Calu3 (cell line): Measurements from ENCODE around the gene PSAP. TPM values are rescaled to one million over a fixed set of nuclear protein-coding genes. Genes with fewer than 3 reads are reported as not detected.
A peak's percentile ranks its signal among the peaks of the same experiment; 100 is the strongest.
"Not testable (repeated sequence)": the region's sequence is repeated elsewhere in the genome, so short reads cannot be mapped to it uniquely, and the experiment has no call there.

Experiments used
- Bru-seq: library from RNA; stranded (reverse); fragments of 400-500 nt; gene quantifications from one replicate; lab custom pipeline; 2021; lab: Mats Ljungman, UMichigan
- BruChase-seq, 2 experiments: library from RNA; stranded (reverse); fragments of 400-500 nt; gene quantifications; one replicate each; lab custom pipeline; 2021; lab: Mats Ljungman, UMichigan
- BruUV-seq: library from RNA; stranded (reverse); fragments of 400-500 nt; replicated peaks from 2 replicates; lab custom pipeline; 2021; lab: Mats Ljungman, UMichigan
- CTCF ChIA-PET: fragments of 300-600 bp; sonication (Branson Sonifier 250); formaldehyde crosslinking; loops from one replicate; lab custom pipeline; 2022; ENCODE audit warnings: antibody characterized with exemption; lab: Charles Lee
- DNase-seq: peaks from one replicate; pipeline ENCODE4 v3.0.0; 2022
- H3K27ac Mint-ChIP-seq: one replicate; pipeline ENCODE4 v1.8.0; 2022; ENCODE audit warnings: mixed read lengths; ENCODE audit not compliant: unreplicated experiment
- H3K27me3 Mint-ChIP-seq: one replicate; pipeline ENCODE4 v1.8.0; 2022; ENCODE audit warnings: mixed read lengths; ENCODE audit not compliant: unreplicated experiment
- H3K36me3 Mint-ChIP-seq: one replicate; pipeline ENCODE4 v1.8.0; 2022; ENCODE audit warnings: mild to moderate bottlenecking, moderate library complexity, mixed read lengths; ENCODE audit not compliant: insufficient read depth, unreplicated experiment
- H3K4me1 Mint-ChIP-seq: one replicate; pipeline ENCODE4 v1.8.0; 2022; ENCODE audit warnings: mild to moderate bottlenecking, low read depth, mixed read lengths; ENCODE audit not compliant: unreplicated experiment
- H3K4me3 Mint-ChIP-seq: one replicate; pipeline ENCODE4 v1.8.0; 2022; ENCODE audit warnings: mild to moderate bottlenecking, low read depth, moderate library complexity, mixed read lengths; ENCODE audit not compliant: unreplicated experiment
- H3K9me3 Mint-ChIP-seq: one replicate; pipeline ENCODE4 v1.8.0; 2022; ENCODE audit warnings: low read depth, mixed read lengths; ENCODE audit not compliant: unreplicated experiment
- CTCF ChIP-seq: fragments of 200-600 bp; IDR thresholded peaks from one replicate; pipeline ENCODE4 v1.8.0; 2022; ENCODE audit warnings: antibody characterized with exemption; ENCODE audit not compliant: unreplicated experiment
- intact Hi-C: fragments of 100-400 bp; cut with micrococcal nuclease; formaldehyde crosslinking; loops from one replicate; pipeline ENCODE4 v1.10.0; 2022; ENCODE audit not compliant: unreplicated experiment
- long read RNA-seq: library from polyadenylated mRNA; stranded (forward); transcript quantifications from one replicate; pipeline ENCODE4 v2.0.0, GENCODE V29; 2022
- total RNA-seq: library from RNA; stranded (reverse); gene quantifications from 2 replicates; pipeline ENCODE4 v1.2.3, GENCODE V29; 2022

Gene PSAP
- total RNA-seq (840 and 1,050 TPM in 2 replicates), Bru-seq, nascent RNA (percentile 91 among the genes with signal in this experiment), BruChase-seq, experiment 1, labeled RNA remaining after a 6-hour chase (percentile 95 among the genes with signal in this experiment), BruChase-seq, experiment 2, labeled RNA remaining after a 2-hour chase (percentile 90 among the genes with signal in this experiment)
- long read RNA-seq, transcript PSAP-202 (14 exons, 2,872 nt), result major isoform, 181 of 466 reads
- long read RNA-seq, partial matches to known transcripts, result 48 of 466 reads
- long read RNA-seq, other reads (novel, unspliced or antisense), result 237 of 466 reads

GRCh38 chr10:71850743-71851464 is at the start of gene PSAP:
TSS of gene PSAP (minus strand) at chr10:71851251. CDS start at chr10:71851221, 30 bp downstream.
- Mint-ChIP-seq H3K4me3 (peak within 1 kb of the TSS; percentile 90), H3K27me3 (no peaks in the 10 kb centered on the region), H3K27ac (peak within 1 kb of the TSS; percentile 83), H3K36me3 (peaks cover 34% of the 10 kb centered on the region), H3K4me1 (peaks cover 47% of the 10 kb centered on the region), H3K9me3 (no peaks in the 10 kb centered on the region)
- no TSS peak for BruUV-seq
- no peak for TF ChIP-seq CTCF
- intact Hi-C loops, result loop anchor here (2.0 to 5.0 kb wide), 2 partner anchors 36 to 60 kb away; no protein-coding TSS in a partner anchor
- peak; percentile 100 for DNase-seq
- CTCF ChIA-PET, result interaction anchor here (0.5 to 1.5 kb wide), 10 partner anchors 10 to 537 kb away, joined by 3 to 15 read pairs (median 6); no protein-coding TSS in a partner anchor

- BruUV-seq, result no TSS peak
- CTCF ChIA-PET, result no interaction called here
Observed at GRCh38 chr10:71900441-71901180, 49.6 kb upstream of the PSAP start.

GRCh38 chr10:71899665-71900412 is 48.8 kb upstream of the PSAP start:
- CTCF ChIA-PET, result interaction anchor here (0.6 to 1.2 kb wide), 2 partner anchors 149 to 287 kb away, joined by 3 to 8 read pairs; no protein-coding TSS in a partner anchor
- no TSS peak for BruUV-seq
- Mint-ChIP-seq H3K36me3 (no peaks in the 10 kb centered on the region), H3K4me1 (peaks cover 8% of the 10 kb centered on the region), H3K9me3 (no peaks in the 10 kb centered on the region), H3K27ac (no peak overlapping the region), H3K4me3 (no peak overlapping the region), H3K27me3 (no peaks in the 10 kb centered on the region)
- no peak for TF ChIP-seq CTCF
- no peak for DNase-seq
- intact Hi-C loops, result loop anchor here (5.0 to 10.0 kb wide), 3 partner anchors 315 to 588 kb away; partner anchors contain the start of genes ANAPC16 and ASCC1

More at GRCh38 chr10:71900441-71901180, 49.6 kb upstream of the PSAP start:
- no peaks in the 10 kb centered on the region for H3K9me3 Mint-ChIP-seq
- intact Hi-C loops, result no loop called here
- no peaks in the 10 kb centered on the region for H3K27me3 Mint-ChIP-seq
- no peak for TF ChIP-seq CTCF
- H3K4me3 Mint-ChIP-seq, result no peak overlapping the region
- H3K36me3 Mint-ChIP-seq, result no peaks in the 10 kb centered on the region
- DNase-seq, result no peak
- peaks cover 8% of the 10 kb centered on the region for H3K4me1 Mint-ChIP-seq
- H3K27ac Mint-ChIP-seq, result no peak overlapping the region

GRCh38 chr10:71898346-71898745 is 47.3 kb upstream of the PSAP start:
- BruUV-seq, H3K4me1 Mint-ChIP-seq, H3K27me3 Mint-ChIP-seq, H3K27ac Mint-ChIP-seq, DNase-seq, H3K9me3 Mint-ChIP-seq, H3K36me3 Mint-ChIP-seq, H3K4me3 Mint-ChIP-seq: not testable (repeated sequence)
- CTCF ChIA-PET, result interaction anchor here (0.6 to 2.9 kb wide), 8 partner anchors 12 to 1705 kb away, joined by 3 to 82 read pairs (median 4); no protein-coding TSS in a partner anchor
- intact Hi-C loops, result loop anchor here (5.0 to 10.0 kb wide), 3 partner anchors 316 to 586 kb away; partner anchors contain the start of genes ANAPC16 and ASCC1
